Measurements from ENCODE around the gene EPS8. TPM values are rescaled to one million over a fixed set of nuclear protein-coding genes. Genes with fewer than 3 reads are reported as not detected.
A peak's percentile ranks its signal among the peaks of the same experiment; 100 is the strongest.

The EPS8 gene
- 1 to 10 TPM in 4 of 5 donors, under 1 TPM in 1; 0.91 to 3.8 (median 2.1) TPM for total RNA-seq
- 3.0 TPM for total RNA-seq (2013)
- total RNA-seq = 0.91 to 8.4 (median 4.1) reads per million in 29 experiments

DNA sequence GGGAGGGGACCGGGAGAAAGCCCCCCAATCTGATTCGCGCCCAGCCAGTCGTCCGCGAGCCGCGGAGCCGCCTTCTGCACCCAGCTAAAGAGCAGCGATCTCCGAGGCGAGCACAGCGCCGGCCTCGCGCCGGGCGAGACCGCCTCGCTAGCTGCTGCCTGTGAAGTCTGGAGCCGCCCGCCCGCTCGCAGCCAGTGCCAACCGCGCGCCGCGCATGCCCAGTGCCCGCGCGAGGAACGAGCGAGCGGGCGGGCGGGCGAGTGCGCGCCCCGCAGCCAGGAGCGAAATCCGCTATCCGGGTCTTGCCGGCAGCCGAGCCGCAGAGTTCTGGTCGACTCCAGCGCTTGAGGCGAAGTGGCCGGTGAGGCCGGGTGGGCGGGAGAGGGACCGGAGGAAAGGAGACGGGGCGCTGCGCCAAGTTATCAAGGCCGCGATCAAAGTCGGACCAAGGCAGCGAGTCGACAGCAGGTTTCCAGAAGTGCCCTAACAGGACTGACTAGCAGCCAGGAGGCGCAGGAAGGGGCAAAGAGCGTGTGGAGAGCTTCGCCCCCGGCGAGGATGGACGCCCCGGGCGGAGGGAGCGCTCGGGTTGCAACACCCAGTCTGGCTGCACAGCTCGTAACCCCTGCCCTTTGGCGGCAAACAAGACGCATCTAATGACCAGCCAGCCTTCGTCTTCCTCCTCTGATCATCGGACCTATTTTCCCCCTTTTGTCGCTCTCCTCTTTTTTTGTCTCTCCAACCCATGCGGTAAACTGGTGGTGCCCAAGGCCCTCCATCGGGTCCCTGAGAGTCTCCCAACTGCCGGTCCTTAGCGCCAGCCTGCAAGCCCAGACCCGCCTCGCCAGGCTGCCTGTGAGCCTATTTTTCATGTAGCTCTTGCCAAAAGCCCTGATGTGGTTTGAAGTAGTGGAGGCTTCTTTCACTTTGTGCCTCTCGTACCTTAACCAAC, at the start of gene EPS8:
TSS of gene EPS8 (minus strand) at position 169 of the 952 bp plus-strand sequence. CDS start 106,437 bp downstream, outside the sequence.
- peak within 1 kb of the TSS; percentile 70 to 88 for H3K4me3 ChIP-seq (ENCODE audit: control insufficient read depth in 1 of 2, extremely low read depth in 1 of 2, low read length in 1 of 2)
- Mint-ChIP-seq H3K36me3 (no peaks in the 10 kb centered on the region), H3K27ac (peak within 1 kb of the TSS; percentile 77 to 83), H3K4me1 (peaks cover 17% of the 10 kb centered on the region in 3 donors), H3K9me3 (no peaks in the 10 kb centered on the region), H3K27me3 (peaks cover 46 to 52% of the 10 kb centered on the region in 2 donors), H3K4me3 (peak within 1 kb of the TSS; percentile 91 to 99 (median 95))
- ATAC-seq (replicated peaks in 1 of 4) (peak; percentile 92 to 96 (median 94)), DNase-seq (peak; percentile 70 to 93 (median 83))
- no peak within 1 kb of the TSS for H3K27ac ChIP-seq (ENCODE audit: low read length)
- CTCF ChIA-PET = interaction anchor here (0.6 to 1.8 kb wide), 8 partner anchors 10 to 1373 kb away, joined by 3 to 5 read pairs (median 4); no protein-coding TSS in a partner anchor
- H3K4me1 ChIP-seq (ENCODE audit: control insufficient read depth in 1 of 2, extremely low read depth in 1 of 2, insufficient read depth in 2 of 2, low read length in 2 of 2) = peaks cover 0 to 18% of the 10 kb centered on the region in 2 experiments
- H3K9me3 ChIP-seq = peaks cover 3% of the 10 kb centered on the region
- WGBS (ENCODE audit: insufficient coverage) = 1% methylated on average over 78 of the region's 85 CpGs
- H3K27me3 ChIP-seq (replicated peaks in 1 of 2; ENCODE audit: control insufficient read depth in 2 of 2, extremely low read depth in 1 of 2, insufficient read depth in 2 of 2, low read length in 1 of 2) = peaks cover 10 to 14% of the 10 kb centered on the region in 2 experiments
- POLR2A ChIA-PET = no interaction called here
- no peaks in the 10 kb centered on the region for H3K36me3 ChIP-seq (ENCODE audit: control insufficient read depth in 2 of 2, extremely low read depth in 1 of 2, insufficient read depth in 1 of 2, low read length in 1 of 2)

DNA sequence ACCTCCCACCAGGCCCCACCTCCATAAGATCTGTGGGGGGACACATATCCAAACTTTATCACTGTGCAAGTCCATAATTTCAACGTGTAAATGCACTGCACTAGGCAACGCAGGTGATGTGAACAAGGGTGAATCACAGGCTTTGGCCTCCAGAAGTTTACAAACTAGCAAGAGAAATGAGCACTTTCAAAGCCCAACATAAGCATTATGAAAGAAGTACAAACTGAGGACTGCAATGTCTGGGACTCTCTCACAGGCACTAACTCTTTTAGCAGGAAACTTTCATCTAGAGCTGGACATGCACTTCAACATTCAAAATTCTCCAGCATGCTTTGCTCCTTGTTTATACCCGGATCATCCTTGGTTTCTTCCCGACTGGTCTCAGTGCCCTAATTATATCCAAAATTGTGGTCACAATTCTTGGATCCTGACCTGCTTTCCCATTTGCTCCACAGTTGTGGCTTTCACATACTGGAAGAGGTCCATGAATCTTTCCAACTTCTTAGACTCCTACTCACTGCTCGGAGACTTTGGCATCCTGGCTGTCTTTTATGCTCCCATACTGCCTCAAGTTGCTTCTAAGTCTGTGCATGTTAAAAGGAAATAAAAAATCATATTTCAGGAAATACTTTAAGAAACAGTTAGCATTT, 48.1 kb upstream of the EPS8 start:
- Mint-ChIP-seq H3K4me1 (no peaks in the 10 kb centered on the region), H3K36me3 (no peaks in the 10 kb centered on the region), H3K4me3 (no peak overlapping the region), H3K9me3 (no peaks in the 10 kb centered on the region), H3K27ac (no peak overlapping the region), H3K27me3 (peaks cover 2 to 18% of the 10 kb centered on the region in 2 donors)
- Histone ChIP-seq H3K4me3 (ENCODE audit: control insufficient read depth in 1 of 2, extremely low read depth in 1 of 2, low read length in 1 of 2) (no peak overlapping the region), H3K4me1 (ENCODE audit: control insufficient read depth in 1 of 2, extremely low read depth in 1 of 2, insufficient read depth in 2 of 2, low read length in 2 of 2) (no peaks in the 10 kb centered on the region), H3K9me3 (no peaks in the 10 kb centered on the region), H3K27ac (ENCODE audit: low read length) (no peak overlapping the region), H3K27me3 (replicated peaks in 1 of 2; ENCODE audit: control insufficient read depth in 2 of 2, extremely low read depth in 1 of 2, insufficient read depth in 2 of 2, low read length in 1 of 2) (peaks cover 0 to 3% of the 10 kb centered on the region in 2 experiments), H3K36me3 (ENCODE audit: control insufficient read depth in 2 of 2, extremely low read depth in 1 of 2, insufficient read depth in 1 of 2, low read length in 1 of 2) (no peaks in the 10 kb centered on the region)
- DNase-seq (no peak), ATAC-seq (replicated peaks in 1 of 4) (no peak)
- WGBS (ENCODE audit: insufficient coverage) = 93% methylated on average over 4 of the region's 5 CpGs
- POLR2A ChIA-PET = no interaction called here
- CTCF ChIA-PET = no interaction called here

DNA sequence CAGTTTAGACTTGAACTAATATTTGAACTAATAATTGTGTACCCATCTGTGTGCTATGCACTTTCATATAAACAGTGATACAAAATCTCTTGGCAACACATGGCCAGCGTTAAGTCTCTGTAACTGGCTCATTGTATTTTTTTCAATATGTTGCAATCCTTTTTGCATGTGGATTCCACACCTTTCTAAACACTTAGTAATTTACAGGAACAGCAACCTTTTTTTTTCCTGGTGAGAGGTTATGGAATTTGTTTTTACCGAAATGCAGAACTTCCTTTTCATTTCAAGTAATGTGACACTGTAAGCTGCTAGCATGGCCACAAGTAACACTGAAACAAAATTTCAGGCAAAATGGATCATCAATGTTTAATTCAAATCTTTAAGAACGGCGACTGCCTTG, 45.4 kb upstream of the EPS8 start:
- CTCF ChIA-PET = interaction anchor here in 1 of 2 donors (0.9 kb wide), 1 partner anchor 349 kb away, joined by 3 read pairs; no protein-coding TSS in a partner anchor
- WGBS (ENCODE audit: insufficient coverage) = no CpG with 5 or more reads among the region's 4 CpGs

DNA sequence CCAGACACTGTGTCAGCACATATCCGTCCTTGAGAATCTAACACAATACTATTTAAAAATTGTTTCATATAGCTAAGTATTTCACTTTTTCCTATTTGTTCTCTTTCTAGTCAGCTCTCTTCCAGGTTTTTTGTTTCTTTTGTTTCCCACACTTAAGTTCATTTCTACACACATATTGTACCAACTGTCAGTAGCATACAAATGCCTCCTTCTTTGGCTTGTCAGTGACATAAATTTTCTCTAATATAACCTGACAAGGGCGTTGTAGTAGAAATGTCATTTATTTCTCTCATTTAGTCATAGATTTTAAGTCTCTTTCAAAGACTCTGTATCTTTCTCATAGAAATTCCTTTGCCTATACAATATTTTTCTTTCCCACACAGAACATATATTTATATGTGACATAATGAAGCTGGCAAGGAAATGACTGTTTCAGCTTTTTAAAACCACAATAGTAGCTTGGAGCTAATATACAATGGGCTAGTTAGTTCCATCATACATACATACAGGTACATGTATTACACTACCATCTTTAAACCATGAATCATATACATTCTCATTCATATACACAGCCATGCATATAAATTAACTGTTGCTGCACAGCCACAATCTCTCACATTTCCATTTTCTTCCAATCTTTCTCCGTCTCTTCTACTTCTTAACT, 42.3 kb upstream of the EPS8 start:
- no peaks in the 10 kb centered on the region for H3K4me1 ChIP-seq (ENCODE audit: control insufficient read depth in 1 of 2, extremely low read depth in 1 of 2, insufficient read depth in 2 of 2, low read length in 2 of 2)
- H3K4me1 Mint-ChIP-seq = no peaks in the 10 kb centered on the region
- H3K27me3 Mint-ChIP-seq = peaks cover 0 to 4% of the 10 kb centered on the region in 2 donors
- no peaks in the 10 kb centered on the region for H3K9me3 ChIP-seq
- H3K27me3 ChIP-seq (replicated peaks in 1 of 2; ENCODE audit: control insufficient read depth in 2 of 2, extremely low read depth in 1 of 2, insufficient read depth in 2 of 2, low read length in 1 of 2) = no peaks in the 10 kb centered on the region
- no peak overlapping the region for H3K4me3 Mint-ChIP-seq
- H3K27ac Mint-ChIP-seq = no peak overlapping the region
- no peaks in the 10 kb centered on the region for H3K36me3 ChIP-seq (ENCODE audit: control insufficient read depth in 2 of 2, extremely low read depth in 1 of 2, insufficient read depth in 1 of 2, low read length in 1 of 2)
- CTCF ChIA-PET = no interaction called here
- H3K9me3 Mint-ChIP-seq = no peaks in the 10 kb centered on the region
- H3K4me3 ChIP-seq (ENCODE audit: control insufficient read depth in 1 of 2, extremely low read depth in 1 of 2, low read length in 1 of 2) = no peak overlapping the region
- ATAC-seq (replicated peaks in 1 of 4) (no peak), DNase-seq (no peak)
- H3K27ac ChIP-seq (ENCODE audit: low read length) = no peak overlapping the region
- 100% methylated on average over 1 of the region's 3 CpGs for WGBS (ENCODE audit: insufficient coverage)
- no peaks in the 10 kb centered on the region for H3K36me3 Mint-ChIP-seq
- POLR2A ChIA-PET = interaction anchor here in 1 of 2 donors (0.6 kb wide), 1 partner anchor 245 kb away, joined by 3 read pairs; no protein-coding TSS in a partner anchor

More for the DNA sequence above, 45.4 kb upstream of the EPS8 start:
- POLR2A ChIA-PET = no interaction called here
- Histone ChIP-seq H3K4me3 (ENCODE audit: control insufficient read depth in 1 of 2, extremely low read depth in 1 of 2, low read length in 1 of 2) (no peak overlapping the region), H3K27me3 (replicated peaks in 1 of 2; ENCODE audit: control insufficient read depth in 2 of 2, extremely low read depth in 1 of 2, insufficient read depth in 2 of 2, low read length in 1 of 2) (peaks cover 0 to 3% of the 10 kb centered on the region in 2 experiments), H3K4me1 (ENCODE audit: control insufficient read depth in 1 of 2, extremely low read depth in 1 of 2, insufficient read depth in 2 of 2, low read length in 2 of 2) (no peaks in the 10 kb centered on the region), H3K36me3 (ENCODE audit: control insufficient read depth in 2 of 2, extremely low read depth in 1 of 2, insufficient read depth in 1 of 2, low read length in 1 of 2) (no peaks in the 10 kb centered on the region), H3K9me3 (no peaks in the 10 kb centered on the region), H3K27ac (ENCODE audit: low read length) (no peak overlapping the region)
- no peaks in the 10 kb centered on the region for H3K36me3 Mint-ChIP-seq
- ATAC-seq (replicated peaks in 1 of 4) (no peak), DNase-seq (no peak)
- no peaks in the 10 kb centered on the region for H3K4me1 Mint-ChIP-seq
- H3K4me3 Mint-ChIP-seq = no peak overlapping the region
- peaks cover 0 to 10% of the 10 kb centered on the region in 2 donors for H3K27me3 Mint-ChIP-seq
- H3K27ac Mint-ChIP-seq = no peak overlapping the region
- H3K9me3 Mint-ChIP-seq = no peaks in the 10 kb centered on the region

DNA sequence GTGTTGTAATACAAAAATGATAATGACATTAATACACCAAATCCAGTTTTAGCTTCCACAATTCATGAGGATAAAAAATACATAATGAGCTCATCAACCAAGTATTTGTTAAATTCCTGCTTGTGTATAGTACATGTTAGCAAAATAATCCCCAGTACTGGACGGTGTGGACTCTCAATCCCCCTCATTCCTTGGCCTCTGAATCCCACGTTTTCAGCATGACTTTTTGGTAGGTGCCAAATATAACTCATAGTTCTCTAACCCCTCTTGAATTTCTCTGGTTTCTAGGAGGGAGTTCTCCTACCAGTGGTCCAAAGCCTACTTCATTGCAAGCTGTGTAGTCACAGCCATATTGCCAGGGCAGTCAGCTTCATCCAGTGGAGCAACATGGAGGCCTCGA, 41.4 kb upstream of the EPS8 start:
- ChIA-PET POLR2A (interaction anchor here in 1 of 2 donors (0.6 kb wide), 1 partner anchor 244 kb away, joined by 3 read pairs; no protein-coding TSS in a partner anchor), CTCF (interaction anchor here (0.5 to 0.7 kb wide), 2 partner anchors 9 to 692 kb away, joined by 3 read pairs; no protein-coding TSS in a partner anchor)
- Mint-ChIP-seq H3K4me3 (no peak overlapping the region), H3K27me3 (peaks cover 0 to 4% of the 10 kb centered on the region in 2 donors), H3K27ac (no peak overlapping the region), H3K9me3 (no peaks in the 10 kb centered on the region), H3K4me1 (no peaks in the 10 kb centered on the region), H3K36me3 (no peaks in the 10 kb centered on the region)
- Histone ChIP-seq H3K9me3 (no peaks in the 10 kb centered on the region), H3K4me1 (ENCODE audit: control insufficient read depth in 1 of 2, extremely low read depth in 1 of 2, insufficient read depth in 2 of 2, low read length in 2 of 2) (no peaks in the 10 kb centered on the region), H3K27me3 (replicated peaks in 1 of 2; ENCODE audit: control insufficient read depth in 2 of 2, extremely low read depth in 1 of 2, insufficient read depth in 2 of 2, low read length in 1 of 2) (no peaks in the 10 kb centered on the region), H3K4me3 (ENCODE audit: control insufficient read depth in 1 of 2, extremely low read depth in 1 of 2, low read length in 1 of 2) (no peak overlapping the region), H3K36me3 (ENCODE audit: control insufficient read depth in 2 of 2, extremely low read depth in 1 of 2, insufficient read depth in 1 of 2, low read length in 1 of 2) (no peaks in the 10 kb centered on the region), H3K27ac (ENCODE audit: low read length) (no peak overlapping the region)
- 50% methylated on average over 2 of the region's 3 CpGs for WGBS (ENCODE audit: insufficient coverage)
- no peak for ATAC-seq (replicated peaks in 1 of 4)
- no peak for DNase-seq

DNA sequence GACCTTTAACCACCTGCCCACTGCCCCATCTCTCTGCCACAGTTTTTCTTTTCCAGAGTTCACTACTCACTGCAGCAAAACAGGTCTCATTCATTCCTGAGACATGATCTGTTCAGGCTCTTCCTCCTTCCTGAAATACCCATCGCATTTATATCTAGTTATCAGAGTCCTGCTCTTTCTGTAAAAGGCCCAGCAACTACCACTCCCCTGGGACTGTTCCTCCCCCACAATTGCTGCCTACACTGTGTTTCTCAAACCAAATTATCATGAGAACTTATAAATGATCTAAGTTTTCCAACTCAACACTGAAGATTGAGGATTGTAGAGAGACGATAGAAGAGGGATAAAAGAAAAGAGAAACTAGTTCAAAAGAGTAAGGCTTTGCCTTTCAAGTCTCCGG, 40.8 kb upstream of the EPS8 start:
- Histone ChIP-seq H3K4me1 (ENCODE audit: control insufficient read depth in 1 of 2, extremely low read depth in 1 of 2, insufficient read depth in 2 of 2, low read length in 2 of 2) (no peaks in the 10 kb centered on the region), H3K27ac (ENCODE audit: low read length) (no peak overlapping the region), H3K9me3 (no peaks in the 10 kb centered on the region), H3K36me3 (ENCODE audit: control insufficient read depth in 2 of 2, extremely low read depth in 1 of 2, insufficient read depth in 1 of 2, low read length in 1 of 2) (no peaks in the 10 kb centered on the region), H3K27me3 (replicated peaks in 1 of 2; ENCODE audit: control insufficient read depth in 2 of 2, extremely low read depth in 1 of 2, insufficient read depth in 2 of 2, low read length in 1 of 2) (no peaks in the 10 kb centered on the region), H3K4me3 (ENCODE audit: control insufficient read depth in 1 of 2, extremely low read depth in 1 of 2, low read length in 1 of 2) (no peak overlapping the region)
- Mint-ChIP-seq H3K9me3 (no peaks in the 10 kb centered on the region), H3K36me3 (no peaks in the 10 kb centered on the region), H3K4me1 (no peaks in the 10 kb centered on the region), H3K4me3 (no peak overlapping the region), H3K27ac (no peak overlapping the region), H3K27me3 (peaks cover 0 to 4% of the 10 kb centered on the region in 2 donors)
- POLR2A ChIA-PET = no interaction called here
- 83% methylated on average over 1 of the region's 3 CpGs for WGBS (ENCODE audit: insufficient coverage)
- no peak for ATAC-seq (replicated peaks in 1 of 4)
- no peak for DNase-seq
- CTCF ChIA-PET = no interaction called here
